GM12875 (cell line): ENCODE results near the gene SLC25A22.

ENCODE experiments used
- H3K4me3 ChIP-seq: one replicate; pipeline ENCODE4 v1.5.1; 2011; ENCODE audit warnings: low read depth, low read length, control low read depth
- CTCF ChIP-seq: IDR thresholded peaks from 2 replicates; pipeline ENCODE4 v1.5.1; 2011; ENCODE audit warnings: low read depth, mild to moderate bottlenecking, control low read depth, inconsistent platforms, low read length, moderate library complexity, borderline replicate concordance; ENCODE audit not compliant: insufficient read depth

The SLC25A22 gene

GRCh38 chr11:843818-844692, 46.0 kb upstream of the SLC25A22 start:
- TF ChIP-seq CTCF: no peak
- no peak overlapping the region for H3K4me3 ChIP-seq

GRCh38 chr11:843086-843734, 45.1 kb upstream of the SLC25A22 start:
- peak; percentile 15; the same call in 1 of the 2 replicates for TF ChIP-seq CTCF
- H3K4me3 ChIP-seq: peak overlapping the region; percentile 97

- TF ChIP-seq CTCF: no peak
- H3K4me3 ChIP-seq: peak within 1 kb of the TSS; percentile 97
Observed at GRCh38 chr11:842370-843002, 44.4 kb upstream of the SLC25A22 start, which contains the start of the genes POLR2L and TSPAN4. POLR2L (minus strand) TSS chr11:842529; CDS start chr11:842508, 21 bp downstream. TSPAN4 (plus strand) TSS chr11:842852; CDS start chr11:850305, 7,453 bp downstream.

GRCh38 chr11:841981-842369, 43.9 kb upstream of the SLC25A22 start:
- peak overlapping the region; percentile 97 for H3K4me3 ChIP-seq
- no peak for TF ChIP-seq CTCF

- H3K4me3 ChIP-seq: no peak overlapping the region
- TF ChIP-seq CTCF: peak; percentile 30; the same call in 1 of the 2 replicates
Observed at GRCh38 chr11:839875-840617, 42.0 kb upstream of the SLC25A22 start.

- TF ChIP-seq CTCF: no peak
- no peak overlapping the region for H3K4me3 ChIP-seq
Observed at GRCh38 chr11:839280-839623, 41.2 kb upstream of the SLC25A22 start.
